GM12878 (cell line): ENCODE results near the gene SLC16A10. TPM values are rescaled to one million over a fixed set of nuclear protein-coding genes. Genes with fewer than 3 reads are reported as not detected.
"Not testable (repeated sequence)": the region's sequence is repeated elsewhere in the genome, so short reads cannot be mapped to it uniquely, and the experiment has no call there.

Experiments used
- ATAC-seq: fragments of 200-7000 bp; cut with Tn5 transposase; 3 replicates; pipeline ENCODE4 v1.9.1; 2020; ENCODE audit warnings: mild to moderate bottlenecking, moderate library complexity
- BruUV-seq: library from RNA; stranded (reverse); fragments of 400-500 nt; replicated peaks from 2 replicates; lab custom pipeline; 2021; lab: Mats Ljungman, UMichigan
- CTCF ChIA-PET: fragments of 300-600 bp; sonication (Branson Sonifier 250); formaldehyde crosslinking; extraction: SDS; loops from one replicate; lab custom pipeline; 2021; ENCODE audit warnings: inconsistent platforms; lab: Yijun Ruan, JAX
- POLR2A ChIA-PET: fragments of 350-600 bp; formaldehyde crosslinking; extraction: SDS; loops from one replicate; lab custom pipeline; 2021; ENCODE audit warnings: inconsistent platforms; lab: Charles Lee
- RAD21 ChIA-PET: fragments of 300-600 bp; sonication (Branson Sonifier 250); formaldehyde crosslinking; loops from one replicate; lab custom pipeline; 2023; ENCODE audit warnings: antibody characterized with exemption; ENCODE audit not compliant: unreplicated experiment; lab: Charles Lee
- SMC1A ChIA-PET: fragments of 300-600 bp; sonication (Branson Sonifier 250); formaldehyde crosslinking; loops from one replicate; lab custom pipeline; 2023; ENCODE audit not compliant: unreplicated experiment, uncharacterized antibody; lab: Charles Lee
- DNase-seq: peaks from one replicate; pipeline ENCODE4 v3.0.0-alpha.2; 2011; ENCODE audit warnings: low read depth, low spot score
- FAIRE-seq: peaks from 3 replicates; lab custom pipeline; 2011; peaks lifted over from hg19 to GRCh38; lab: Jason Lieb, UNC
- H2AFZ ChIP-seq: 2 replicates; pipeline ENCODE4 v1.6.0; 2011; ENCODE audit warnings: low read depth, low read length, control low read depth; ENCODE audit not compliant: control insufficient read depth
- H3K27ac ChIP-seq: 2 replicates; pipeline ENCODE4 v1.5.1; 2011; ENCODE audit warnings: control low read depth; ENCODE audit not compliant: control insufficient read depth, insufficient read depth
- H3K27me3 ChIP-seq, 2 experiments: replicated peaks in 1 of 2; 2 replicates each; pipeline versions ENCODE4 v1.6.0 to v1.6.1; 2011; ENCODE audit warnings: low read length in 1 of 2; ENCODE audit not compliant: control insufficient read depth in 2 of 2, insufficient read depth in 2 of 2
- H3K36me3 ChIP-seq, 2 experiments: 2 replicates each; pipeline ENCODE4 v1.5.1; 2011; ENCODE audit warnings: low read length in 1 of 2; ENCODE audit not compliant: control insufficient read depth in 2 of 2, insufficient read depth in 2 of 2
- H3K4me1 ChIP-seq: 2 replicates; pipeline ENCODE4 v1.6.1; 2011; ENCODE audit warnings: mild to moderate bottlenecking, low read length, moderate library complexity, mixed read lengths; ENCODE audit not compliant: control insufficient read depth, insufficient read depth
- H3K4me2 ChIP-seq: 2 replicates; pipeline ENCODE4 v1.6.0; 2011; ENCODE audit warnings: control low read depth; ENCODE audit not compliant: control insufficient read depth, insufficient read depth
- H3K4me3 ChIP-seq: fragments of 200-600 bp; sonication (generic); 2 replicates; pipeline ENCODE4 v1.5.1; 2016
- H3K79me2 ChIP-seq: 2 replicates; pipeline ENCODE4 v1.6.0; 2011; ENCODE audit warnings: low read length; ENCODE audit not compliant: control insufficient read depth, insufficient read depth
- H3K9ac ChIP-seq: 2 replicates; pipeline ENCODE4 v1.8.0; 2011; ENCODE audit warnings: low read length, control low read depth, mixed read lengths; ENCODE audit not compliant: control insufficient read depth, insufficient read depth
- H3K9me3 ChIP-seq: replicated peaks from 3 replicates; pipeline ENCODE4 v1.5.1; 2011; ENCODE audit warnings: mild to moderate bottlenecking, low read length; ENCODE audit not compliant: control insufficient read depth, insufficient read depth
- H4K20me1 ChIP-seq: 2 replicates; pipeline ENCODE4 v1.6.0; 2011; ENCODE audit not compliant: control insufficient read depth, insufficient read depth
- E2F8 ChIP-seq: fragments of 450-650 bp; IDR thresholded peaks from 2 replicates; pipeline ENCODE4 v1.6.1; 2018; ENCODE audit warnings: mild to moderate bottlenecking, low read depth, moderate library complexity; ENCODE audit not compliant: partially characterized antibody
- FOXK2 ChIP-seq: fragments of 450-650 bp; IDR thresholded peaks from 2 replicates; pipeline ENCODE4 v1.6.1; 2017; ENCODE audit warnings: mild to moderate bottlenecking, moderate library complexity
- HDGF ChIP-seq: fragments of 450-650 bp; IDR thresholded peaks from 2 replicates; pipeline ENCODE4 v1.6.1; 2016; ENCODE audit warnings: antibody characterized with exemption
- IRF3 ChIP-seq: fragments of 450-650 bp; IDR thresholded peaks from 2 replicates; pipeline ENCODE4 v1.6.1; 2014; ENCODE audit warnings: mild to moderate bottlenecking
- MTA2 ChIP-seq: fragments of 450-650 bp; IDR thresholded peaks from 2 replicates; pipeline ENCODE4 v1.6.1; 2016; ENCODE audit warnings: low read depth, mild to moderate bottlenecking, moderate library complexity
- RFX5 ChIP-seq: IDR thresholded peaks from 2 replicates; pipeline ENCODE4 v1.6.1; 2011; ENCODE audit warnings: low read depth, low read length, improper control_type of control experiment
- SP1 ChIP-seq: IDR thresholded peaks from one replicate; pipeline ENCODE4 v1.6.1; 2011; ENCODE audit warnings: low read depth, low read length
- WGBS: methylation state at CpG from one replicate; pipeline ENCODE4 v1.1.6; 2016; ENCODE audit warnings: low lambda C conversion rate; ENCODE audit not compliant: insufficient replicate concordance, insufficient coverage; ENCODE audit errors: missing lambda C conversion rate; 5-methylcytosine and 5-hydroxymethylcytosine counted together
- in situ Hi-C: fragments of 300-500 bp; cut with MboI; formaldehyde crosslinking; loops from 9 replicates; pipeline ENCODE4 v1.14.3; 2018; ENCODE audit warnings: mixed read lengths
- intact Hi-C: fragments of 100-400 bp; cut with micrococcal nuclease; formaldehyde crosslinking; loops from one replicate; pipeline ENCODE4 v1.14.2; 2022; ENCODE audit not compliant: unreplicated experiment
- polyA plus RNA-seq, 11 experiments: library from polyadenylated mRNA; depleted of rRNA in 4 of 11; unstranded in 6 of 11; stranded (reverse) in 5 of 11; fragments of >200 nt; fragmentation: Nextera tagmentation in 4 of 11; fragmentation: Illumina TruSeq in 1 of 11; extraction: Ambion mirVana in 4 of 11; extraction: Trizol in 1 of 11; gene quantifications; 1 replicate in 1 of 11; 2 replicates in 10 of 11; pipeline versions ENCODE4 v1.2.1 to v1.2.3, GENCODE V29; 2011 to 2016; ENCODE audit warnings: inconsistent platforms in 2 of 11, missing spikeins in 2 of 11, low read depth in 1 of 11
- total RNA-seq, 4 experiments: library from RNA; depleted of rRNA in 3 of 4; stranded (reverse); fragments of >200 nt in 3 of 4; fragmentation: Illumina TruSeq in 1 of 4; extraction: Trizol in 1 of 4; gene quantifications; 2 replicates each; pipeline versions ENCODE4 v1.2.1 to v1.2.3, GENCODE V29; 2013 to 2021

Gene SLC16A10
- total and polyA plus RNA-seq, 10 of the 15 experiments (the other 5 are each of a cell fraction or from before 2014, with no cell fraction given): 2.3 to 19.0 (median 8.0) TPM

GRCh38 chr6:111189666-111190210, 102.4 kb downstream of the SLC16A10 start:
- H3K79me2 ChIP-seq, H2AFZ ChIP-seq, RAD21 ChIA-PET, H3K4me2 ChIP-seq, H3K4me3 ChIP-seq, CTCF ChIA-PET, ATAC-seq, H3K27ac ChIP-seq, BruUV-seq, in situ Hi-C loops, H3K9ac ChIP-seq, POLR2A ChIA-PET, H4K20me1 ChIP-seq, H3K36me3 ChIP-seq, H3K9me3 ChIP-seq, intact Hi-C loops, DNase-seq, FAIRE-seq, SMC1A ChIA-PET, H3K27me3 ChIP-seq, H3K4me1 ChIP-seq: not testable (repeated sequence)
- WGBS: 44% methylated on average over 2 of the region's 2 CpGs
- peak; percentile 10; the same call in 1 of the 2 replicates for TF ChIP-seq MTA2

- Histone ChIP-seq H3K27me3 (no peaks in the 10 kb centered on the region), H3K9ac (no peak overlapping the region), H3K9me3 (no peaks in the 10 kb centered on the region; the same call in 2 of the 3 replicates), H3K79me2 (no peaks in the 10 kb centered on the region), H2AFZ (no peak overlapping the region), H3K27ac (no peak overlapping the region), H3K36me3 (no peaks in the 10 kb centered on the region), H3K4me1 (no peaks in the 10 kb centered on the region), H3K4me3 (no peak overlapping the region), H4K20me1 (no peaks in the 10 kb centered on the region), H3K4me2 (no peak overlapping the region)
- in situ Hi-C loops: no loop called here
- FAIRE-seq: no peak
- no TSS peak for BruUV-seq
- WGBS: 63% methylated on average over 3 of the region's 3 CpGs
- ATAC-seq: no peak
- CTCF ChIA-PET: no interaction called here
- POLR2A ChIA-PET: no interaction called here
- RAD21 ChIA-PET: no interaction called here
- no peak for TF ChIP-seq FOXK2
- TF ChIP-seq RFX5: no peak
- no peak for TF ChIP-seq IRF3
- no peak for TF ChIP-seq E2F8
- no peak for TF ChIP-seq SP1
- no peak for TF ChIP-seq HDGF
- SMC1A ChIA-PET: no interaction called here
- DNase-seq: no peak
- intact Hi-C loops: no loop called here
Measured at GRCh38 chr6:111190637-111191036, 103.3 kb downstream of the SLC16A10 start.

- H3K79me2 ChIP-seq, H2AFZ ChIP-seq, H3K27me3 ChIP-seq, H3K4me1 ChIP-seq, in situ Hi-C loops, FAIRE-seq, H3K4me3 ChIP-seq, H3K4me2 ChIP-seq, H3K36me3 ChIP-seq, ATAC-seq, H3K9ac ChIP-seq, RAD21 ChIA-PET, SMC1A ChIA-PET, intact Hi-C loops, CTCF ChIA-PET, H4K20me1 ChIP-seq, BruUV-seq, H3K9me3 ChIP-seq, H3K27ac ChIP-seq, POLR2A ChIA-PET, DNase-seq: not testable (repeated sequence)
Measured at GRCh38 chr6:111191136-111191535, 103.8 kb downstream of the SLC16A10 start.
